ENCODE results near the gene ITPR1.
"Not testable (repeated sequence)": the region's sequence is repeated elsewhere in the genome, so short reads cannot be mapped to it uniquely, and the experiment has no call there.

The ITPR1 gene

DNA sequence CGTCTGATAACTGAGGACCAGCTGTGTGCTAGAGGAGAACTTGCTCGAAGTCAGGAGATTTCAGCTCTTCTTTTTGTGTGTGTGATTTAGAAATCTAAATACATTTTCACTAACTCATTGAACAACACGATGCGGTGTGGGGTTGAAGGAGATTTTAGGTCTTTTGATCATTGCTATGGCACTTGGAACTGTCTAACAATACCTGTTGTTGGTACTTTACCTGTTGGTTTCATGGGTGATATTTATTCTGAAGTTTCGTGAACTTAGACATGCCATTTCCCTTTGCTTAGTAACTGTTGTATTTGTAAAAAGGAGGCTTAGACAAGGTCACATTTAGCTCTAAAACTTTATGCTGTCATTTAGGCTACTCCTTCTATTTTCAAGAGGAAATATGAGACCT lies 99.9 kb downstream of the ITPR1 start:
- no peak for DNase-seq (ENCODE audit: extremely low spot score)
- POLR2A ChIA-PET, result interaction anchor here (1.0 kb wide), 1 partner anchor 99 kb away, joined by 3 read pairs; no protein-coding TSS in a partner anchor

GRCh38 chr3:4595710-4596113 lies 102.6 kb downstream of the ITPR1 start:
- peak; percentile 32 for DNase-seq (ENCODE audit: extremely low spot score)
- ChIA-PET POLR2A (interaction anchor here (1.3 kb wide), 1 partner anchor 103 kb away, joined by 5 read pairs; the partner anchor contains the start of gene ITPR1), CTCF (interaction anchor here (0.5 kb wide), 1 partner anchor 102 kb away, joined by 4 read pairs; no protein-coding TSS in a partner anchor)
- TF ChIP-seq PKNOX1 (IDR thresholded peaks at IDR 0.05), result peak; percentile 83
- no peak for TF ChIP-seq LEF1 (IDR thresholded peaks at IDR 0.05; ENCODE audit: borderline replicate concordance)
- no peak for TF ChIP-seq SUZ12 (IDR thresholded peaks at IDR 0.05)
- no peak for TF ChIP-seq SP1 (IDR thresholded peaks at IDR 0.05)
- no peak for TF ChIP-seq L3MBTL2 (conservative IDR thresholded peaks at IDR 0.05)
- no peak for TF ChIP-seq ELF4 (IDR thresholded peaks at IDR 0.05)
- no peak for TF ChIP-seq TARDBP (IDR thresholded peaks at IDR 0.05)
- no peak for TF ChIP-seq CTBP1 (IDR thresholded peaks at IDR 0.05; ENCODE audit: borderline replicate concordance)

More for the DNA sequence above, 99.9 kb downstream of the ITPR1 start:
- CTCF ChIA-PET, result no interaction called here
- TF ChIP-seq SUZ12 (IDR thresholded peaks at IDR 0.05), result no peak
- TF ChIP-seq FOXA1 (IDR thresholded peaks at IDR 0.05), result no peak
- no peak for TF ChIP-seq FOXK2 (IDR thresholded peaks at IDR 0.05)
- no peak for TF ChIP-seq ARNT (IDR thresholded peaks at IDR 0.05)
- TF ChIP-seq HDGF (IDR thresholded peaks at IDR 0.05; ENCODE audit: borderline replicate concordance), result no peak
- TF ChIP-seq BHLHE40 (IDR thresholded peaks at IDR 0.05; ENCODE audit: borderline replicate concordance), result no peak

- CTCF ChIA-PET, result interaction anchor here (1.3 kb wide), 1 partner anchor 37 kb away, joined by 3 read pairs; no protein-coding TSS in a partner anchor
- POLR2A ChIA-PET, result interaction anchor here (1.3 kb wide), 1 partner anchor 104 kb away, joined by 5 read pairs; the partner anchor contains the start of gene ITPR1
- TF ChIP-seq CTBP1 (IDR thresholded peaks at IDR 0.05; ENCODE audit: borderline replicate concordance) (no peak; the same call in 1 of the 2 replicates), FOXK2 (IDR thresholded peaks at IDR 0.05) (no peak), L3MBTL2 (conservative IDR thresholded peaks at IDR 0.05) (no peak), HDGF (IDR thresholded peaks at IDR 0.05; ENCODE audit: borderline replicate concordance) (no peak), NFRKB (IDR thresholded peaks at IDR 0.05) (no peak), PKNOX1 (IDR thresholded peaks at IDR 0.05) (peak; percentile 70), FOXA1 (IDR thresholded peaks at IDR 0.05) (no peak)
- DNase-seq (ENCODE audit: extremely low spot score), result peak; percentile 26
Measured at GRCh38 chr3:4596612-4597011, 103.5 kb downstream of the ITPR1 start.

DNA sequence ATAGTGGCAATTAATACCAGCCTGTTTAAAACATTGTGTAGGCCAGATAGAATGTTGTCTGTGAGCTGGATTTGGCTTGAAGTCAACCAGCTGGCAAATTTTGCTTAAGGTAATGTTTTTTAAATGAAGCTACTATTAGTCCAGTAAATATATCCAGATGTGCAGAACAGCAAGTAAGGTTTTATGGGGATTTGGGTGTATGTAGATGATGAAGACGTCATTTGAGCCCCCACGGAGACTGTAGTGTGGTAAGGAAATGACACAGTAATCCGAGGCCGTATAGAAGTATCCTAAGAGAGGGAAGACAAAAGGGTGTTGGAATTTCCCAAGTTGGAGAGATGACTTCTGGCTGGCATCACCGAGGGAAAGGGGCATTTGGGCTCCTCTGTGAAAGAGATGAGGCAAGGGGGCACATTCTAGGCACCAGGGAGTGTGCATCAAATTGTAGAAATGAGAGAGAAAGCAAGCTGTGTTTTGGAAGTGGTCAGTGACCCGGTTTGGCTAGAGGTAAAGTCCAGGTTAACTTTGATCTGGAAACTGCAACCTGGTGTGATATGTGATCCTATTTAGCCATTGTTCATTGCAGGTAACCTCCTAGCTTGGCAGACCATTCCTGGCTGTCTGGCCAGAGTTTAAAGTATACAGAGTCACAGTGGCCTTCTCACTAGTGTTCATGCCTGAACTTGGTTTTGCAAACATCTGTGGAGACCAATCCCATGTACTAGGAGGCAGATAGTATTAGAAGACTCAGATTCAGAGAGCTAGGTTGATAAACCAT lies 104.2 kb downstream of the ITPR1 start:
- POLR2A ChIA-PET, result interaction anchor here (0.7 kb wide), 1 partner anchor 104 kb away, joined by 3 read pairs; the partner anchor contains the start of gene ITPR1
- TF ChIP-seq ELF4 (IDR thresholded peaks at IDR 0.05), result no peak
- no peak for TF ChIP-seq CTBP1 (IDR thresholded peaks at IDR 0.05; ENCODE audit: borderline replicate concordance)
- TF ChIP-seq FOXM1 (IDR thresholded peaks at IDR 0.05; ENCODE audit: borderline replicate concordance), result no peak
- no peak for TF ChIP-seq SUZ12 (IDR thresholded peaks at IDR 0.05)
- no peak for TF ChIP-seq ZNF384 (IDR thresholded peaks at IDR 0.05)
- TF ChIP-seq FOXK2 (IDR thresholded peaks at IDR 0.05), result no peak
- no peak for TF ChIP-seq FOXA1 (IDR thresholded peaks at IDR 0.05)
- no peak for TF ChIP-seq L3MBTL2 (conservative IDR thresholded peaks at IDR 0.05)
- no peak for DNase-seq (ENCODE audit: extremely low spot score)
- CTCF ChIA-PET, result interaction anchor here (1.3 kb wide), 1 partner anchor 36 kb away, joined by 3 read pairs; no protein-coding TSS in a partner anchor

- POLR2A ChIA-PET; DNase-seq (ENCODE audit: extremely low spot score): not testable (repeated sequence)
- CTCF ChIA-PET, result interaction anchor here (1.1 kb wide), 1 partner anchor 28 kb away, joined by 3 read pairs; no protein-coding TSS in a partner anchor
Measured at GRCh38 chr3:4598232-4598631, 105.1 kb downstream of the ITPR1 start.

DNA sequence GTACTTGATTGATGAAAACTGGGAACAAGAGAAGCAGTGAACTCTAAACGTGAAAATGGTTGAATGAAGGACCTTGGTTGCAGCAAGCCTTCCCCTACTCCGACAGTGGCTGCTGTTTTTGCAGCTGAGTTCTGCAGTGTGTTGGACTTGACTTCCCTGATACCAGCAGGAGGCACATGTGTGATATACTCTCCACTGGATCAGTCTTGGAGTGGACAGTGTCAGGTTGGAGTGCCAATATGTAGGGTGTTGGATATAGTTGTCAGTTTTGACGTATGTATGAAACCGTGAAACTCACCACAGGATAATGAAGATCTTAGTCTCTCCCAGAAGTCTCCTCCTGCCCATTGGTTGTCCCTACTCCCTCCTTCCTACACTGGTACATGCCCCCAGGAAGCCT lies 106.5 kb downstream of the ITPR1 start:
- no peak for DNase-seq (ENCODE audit: extremely low spot score)
- TF ChIP-seq SUZ12 (IDR thresholded peaks at IDR 0.05), result no peak
- TF ChIP-seq FOXK2 (IDR thresholded peaks at IDR 0.05), result no peak
- TF ChIP-seq SP1 (IDR thresholded peaks at IDR 0.05), result no peak
- no peak for TF ChIP-seq LEF1 (IDR thresholded peaks at IDR 0.05; ENCODE audit: borderline replicate concordance)
- TF ChIP-seq HDGF (IDR thresholded peaks at IDR 0.05; ENCODE audit: borderline replicate concordance), result no peak
- TF ChIP-seq ZNF384 (IDR thresholded peaks at IDR 0.05), result no peak
- no peak for TF ChIP-seq ARNT (IDR thresholded peaks at IDR 0.05)
- no peak for TF ChIP-seq CTBP1 (IDR thresholded peaks at IDR 0.05; ENCODE audit: borderline replicate concordance)
- TF ChIP-seq L3MBTL2 (conservative IDR thresholded peaks at IDR 0.05), result no peak
- ChIA-PET CTCF (no interaction called here), POLR2A (no interaction called here)

- ChIA-PET CTCF (no interaction called here), POLR2A (no interaction called here)
- no peak for DNase-seq (ENCODE audit: extremely low spot score)
- no peak for TF ChIP-seq FOXA1 (IDR thresholded peaks at IDR 0.05)
- TF ChIP-seq SUZ12 (IDR thresholded peaks at IDR 0.05), result no peak
- TF ChIP-seq FOXM1 (IDR thresholded peaks at IDR 0.05; ENCODE audit: borderline replicate concordance), result no peak
- TF ChIP-seq HDGF (IDR thresholded peaks at IDR 0.05; ENCODE audit: borderline replicate concordance), result no peak
- no peak for TF ChIP-seq NFRKB (IDR thresholded peaks at IDR 0.05)
- TF ChIP-seq TARDBP (IDR thresholded peaks at IDR 0.05), result no peak
- TF ChIP-seq CTBP1 (IDR thresholded peaks at IDR 0.05; ENCODE audit: borderline replicate concordance), result no peak
- no peak for TF ChIP-seq SP1 (IDR thresholded peaks at IDR 0.05)
- no peak for TF ChIP-seq ZNF384 (IDR thresholded peaks at IDR 0.05)
- no peak for TF ChIP-seq PKNOX1 (IDR thresholded peaks at IDR 0.05)
- no peak for TF ChIP-seq FOXK2 (IDR thresholded peaks at IDR 0.05)
- no peak for TF ChIP-seq ARNT (IDR thresholded peaks at IDR 0.05)
- TF ChIP-seq LEF1 (IDR thresholded peaks at IDR 0.05; ENCODE audit: borderline replicate concordance), result no peak
Measured at GRCh38 chr3:4600493-4600892, 107.3 kb downstream of the ITPR1 start.

Measured in HEK293T (cell line).